T1000 (cell line): ENCODE results near the gene FAM200B.

ENCODE experiments used
- DNase-seq: peaks from one replicate; lab custom pipeline; 2025; ENCODE audit warnings: mixed read lengths; lab: John Stamatoyannopoulos, UW

The FAM200B gene

DNA sequence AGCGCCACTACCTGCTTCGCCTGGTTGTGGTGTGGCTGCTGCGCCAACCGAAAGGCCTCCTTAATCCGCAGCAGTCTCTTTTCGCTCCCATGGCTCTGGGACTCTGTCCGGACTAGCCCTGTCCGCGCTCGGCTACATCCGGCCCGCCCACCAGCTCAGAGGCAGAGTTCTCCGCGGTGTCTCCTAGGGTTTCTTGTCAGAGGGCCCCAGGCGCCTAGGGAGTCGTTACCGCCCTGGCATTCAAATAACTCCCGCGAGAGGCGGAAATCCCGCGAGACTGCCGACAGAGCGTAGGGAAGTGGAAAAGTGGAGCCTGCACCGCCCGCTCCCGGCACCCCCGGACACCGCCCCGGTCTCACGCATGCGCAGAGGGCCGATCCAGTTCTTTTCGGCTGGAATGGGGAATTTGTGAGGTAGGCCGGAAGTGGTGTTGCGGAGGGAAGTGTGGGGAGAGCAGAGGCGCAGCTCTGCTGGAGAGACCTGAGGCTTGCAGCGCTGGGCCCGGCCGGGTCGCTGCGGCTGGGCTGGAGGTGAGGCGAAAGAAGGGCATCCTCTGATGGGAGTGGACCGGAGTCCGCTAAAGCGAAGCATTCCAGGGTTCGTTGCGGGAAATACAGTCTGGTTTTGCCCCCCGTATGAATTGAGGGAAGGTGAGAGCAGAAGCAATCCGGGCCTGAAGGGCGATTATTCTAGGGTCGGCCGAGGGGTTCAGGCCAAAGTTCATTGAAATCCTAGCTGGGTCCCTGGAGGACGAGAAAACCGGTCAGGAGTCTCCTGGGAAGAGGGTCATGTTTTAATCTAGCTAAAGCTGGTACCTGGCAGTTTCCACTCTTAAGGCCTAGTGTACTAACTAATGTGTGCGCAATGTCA, at the start of gene FAM200B:
Gene FAM200B (plus strand): TSS at position 456 of the 870 bp plus-strand sequence. CDS start 5,151 bp downstream, outside the sequence.
- DNase-seq, result peak; percentile 100

DNA sequence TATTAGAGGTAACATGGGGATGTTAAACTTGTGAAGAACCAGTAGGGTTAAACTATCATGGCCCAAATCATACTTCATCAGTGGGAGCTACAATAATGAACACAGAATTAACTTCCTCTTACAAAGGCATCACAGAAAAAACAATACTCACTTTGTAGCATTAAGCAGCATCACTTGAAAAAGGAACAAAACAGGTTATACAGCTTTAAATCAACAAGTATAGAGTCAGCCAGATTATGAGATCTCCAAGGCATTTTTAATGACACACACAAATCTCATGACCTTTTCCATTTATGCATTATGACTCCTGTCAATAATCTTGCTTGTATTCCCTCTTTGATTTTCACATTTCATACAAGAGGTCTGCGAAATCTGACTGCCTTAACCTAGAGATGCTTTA, 44.8 kb upstream of the FAM200B start:
- DNase-seq, result no peak

DNA sequence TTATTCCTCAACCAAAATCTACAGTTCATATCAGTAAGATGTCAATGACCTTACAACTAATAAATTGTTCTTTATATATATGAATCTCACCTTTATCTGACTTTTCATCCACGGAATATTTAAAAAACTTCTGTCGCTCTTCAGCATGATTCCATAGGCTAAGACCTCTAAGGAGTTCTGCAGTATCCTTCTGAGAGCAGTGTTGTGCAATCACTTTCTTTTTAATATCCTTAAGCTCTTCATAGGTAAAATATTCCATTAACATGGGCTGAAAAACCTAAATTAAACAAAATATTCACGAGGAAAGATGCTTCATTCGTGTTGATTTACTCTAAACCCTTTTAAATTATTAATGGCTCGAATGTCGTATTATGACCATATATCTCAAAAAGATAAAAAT, 43.2 kb upstream of the FAM200B start:
- DNase-seq, result no peak

DNA sequence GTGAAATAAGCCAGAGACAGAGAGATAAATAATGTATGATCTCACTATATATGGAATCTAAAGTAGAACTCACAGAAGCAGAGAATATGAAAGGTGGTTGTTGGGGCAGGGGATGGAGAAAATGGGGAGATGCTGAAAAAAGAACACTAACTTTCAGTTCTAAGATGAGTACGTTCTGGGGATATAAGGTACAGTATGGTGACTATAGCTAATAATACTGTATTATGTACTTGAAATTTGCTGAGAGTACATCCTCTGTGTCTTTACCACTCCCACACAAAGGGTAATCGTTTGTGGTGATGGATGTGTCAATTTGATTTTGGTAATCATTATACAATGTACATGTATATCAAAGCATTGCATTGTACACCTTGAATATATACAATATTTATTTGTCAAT, 33.0 kb upstream of the FAM200B start:
- DNase-seq, result no peak

DNA sequence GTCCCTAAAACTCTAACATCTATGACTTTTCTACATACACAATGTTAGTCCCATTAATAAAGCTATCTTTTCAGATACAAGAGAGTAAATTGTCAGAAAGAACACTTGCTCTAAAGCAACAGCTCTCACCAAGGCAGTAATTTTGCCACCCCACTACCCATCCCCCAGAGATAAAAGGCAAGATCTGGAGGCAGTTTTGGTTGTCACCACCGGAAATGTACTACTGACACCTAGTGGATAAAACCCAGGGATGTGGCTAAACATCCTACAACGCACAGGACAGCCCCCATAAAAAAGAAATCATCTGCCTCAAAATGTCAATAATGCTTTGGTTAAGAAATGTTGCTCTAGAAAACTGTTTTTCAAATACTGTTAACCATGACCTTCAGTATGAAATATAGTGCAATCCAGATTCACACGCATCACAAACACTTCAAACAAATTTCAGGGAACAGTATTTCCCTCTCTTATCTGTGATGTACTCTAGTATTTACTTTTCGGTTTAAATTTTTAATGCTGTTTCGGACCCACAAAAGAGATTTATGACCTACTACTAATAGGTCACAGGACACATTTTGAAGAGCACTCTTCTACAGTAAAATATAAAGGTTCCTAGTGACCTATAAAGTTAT, 31.6 kb upstream of the FAM200B start:
- no peak for DNase-seq

DNA sequence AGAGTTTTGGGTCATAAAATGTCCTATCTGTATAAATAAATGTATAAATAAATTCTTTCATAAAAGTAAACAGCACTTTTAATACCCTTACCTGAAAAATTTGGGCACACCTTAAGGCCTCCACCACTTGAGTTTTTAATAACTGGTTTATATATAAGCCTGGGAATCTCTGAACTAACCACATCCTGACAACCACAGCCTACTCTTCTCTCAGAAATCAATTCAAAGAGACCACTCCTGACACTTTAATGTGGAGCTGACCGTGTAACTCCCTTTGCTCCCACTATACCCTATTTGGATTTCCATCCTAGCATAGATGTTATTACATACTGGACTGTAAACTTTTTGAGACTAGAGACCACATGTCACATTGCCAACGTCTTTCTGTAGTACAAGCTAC, 30.0 kb upstream of the FAM200B start:
- no peak for DNase-seq

DNA sequence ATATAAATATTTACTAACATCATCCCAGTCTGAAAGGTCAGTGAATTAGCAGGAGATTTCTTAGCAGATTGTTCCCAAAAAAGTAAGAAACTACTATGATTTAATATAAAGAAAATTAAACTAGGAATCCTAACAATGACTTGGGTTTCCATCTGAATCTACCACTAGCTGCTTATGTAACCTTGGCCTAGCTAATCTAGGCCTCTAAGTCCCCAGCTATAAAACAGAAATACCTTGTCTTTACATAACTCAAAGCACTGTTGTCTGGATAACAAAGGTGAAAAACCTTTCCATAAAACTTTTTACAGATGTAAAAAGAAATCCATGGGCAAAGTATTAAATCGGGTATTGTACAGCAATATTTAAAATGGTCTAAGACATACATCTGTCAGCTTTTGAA, 29.4 kb upstream of the FAM200B start:
- DNase-seq, result no peak

DNA sequence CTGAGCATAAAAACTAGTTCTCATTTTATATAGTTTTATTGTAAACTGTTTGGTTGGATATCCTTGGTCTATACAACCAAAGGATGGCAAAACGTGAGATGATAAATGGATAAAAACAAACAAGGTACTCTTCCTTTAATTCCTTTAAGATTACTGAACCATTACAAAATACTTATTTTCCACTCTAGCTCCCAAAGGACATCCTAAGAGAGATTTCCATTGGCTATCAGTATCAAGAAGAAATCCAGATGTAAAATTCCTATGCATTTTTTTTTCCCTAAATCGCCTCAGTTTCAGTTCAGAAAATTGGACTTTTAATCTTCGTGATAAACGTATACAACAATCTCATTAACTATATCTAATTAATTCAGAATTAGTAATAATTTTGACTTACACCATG, 28.8 kb upstream of the FAM200B start:
- no peak for DNase-seq

DNA sequence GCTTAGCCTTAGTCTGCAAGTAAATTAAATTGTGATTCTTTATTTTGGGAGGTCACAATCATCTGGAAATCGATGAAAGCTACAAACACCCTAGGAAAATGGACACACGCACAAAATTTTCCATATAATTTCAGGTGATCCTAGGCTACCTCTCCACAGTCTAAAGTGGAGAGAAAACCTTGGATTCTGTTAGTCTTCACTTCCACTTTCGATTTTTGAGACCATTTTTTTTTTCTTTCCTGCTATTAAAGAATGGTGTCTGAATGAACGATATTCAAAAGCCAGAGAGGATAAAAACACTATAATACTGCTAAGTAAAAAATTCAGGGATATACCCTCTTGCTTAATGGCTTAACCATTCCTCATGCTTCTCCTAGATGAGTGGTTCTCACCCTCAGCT, 28.2 kb upstream of the FAM200B start:
- DNase-seq, result no peak

DNA sequence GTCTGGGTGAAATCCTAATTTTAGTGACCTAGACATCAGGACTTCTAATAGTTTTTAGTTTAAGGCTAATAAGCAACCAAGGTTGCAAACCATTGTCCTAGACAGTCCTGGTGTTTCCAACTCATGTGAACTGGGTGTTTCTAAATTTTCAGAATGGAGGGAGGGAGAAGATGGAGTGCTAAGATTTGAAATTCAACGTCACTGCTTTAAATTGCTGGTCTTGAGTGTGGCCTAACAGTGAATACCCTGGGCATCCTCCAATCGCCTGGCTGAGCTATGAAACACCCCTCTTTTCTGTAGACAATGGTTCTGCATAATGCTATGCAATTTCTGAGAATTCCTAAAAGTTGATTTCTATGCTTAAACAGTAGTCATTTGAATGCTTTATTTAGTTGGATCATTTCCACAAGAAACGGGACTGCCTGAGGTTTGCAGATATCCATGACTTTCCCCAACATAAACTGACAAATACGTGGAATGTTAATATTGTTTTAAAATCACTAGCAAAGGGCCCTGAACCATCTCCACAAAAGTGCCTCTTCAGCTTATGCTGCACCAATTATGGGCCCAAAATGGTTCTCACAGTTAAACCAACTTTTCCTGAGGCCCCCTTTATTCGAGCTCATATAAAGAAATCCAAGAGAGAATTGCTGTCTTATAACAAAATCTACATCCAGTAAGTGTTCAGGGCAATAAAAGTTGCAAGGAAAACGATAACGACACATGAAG, 27.6 kb upstream of the FAM200B start:
- DNase-seq, result no peak

DNA sequence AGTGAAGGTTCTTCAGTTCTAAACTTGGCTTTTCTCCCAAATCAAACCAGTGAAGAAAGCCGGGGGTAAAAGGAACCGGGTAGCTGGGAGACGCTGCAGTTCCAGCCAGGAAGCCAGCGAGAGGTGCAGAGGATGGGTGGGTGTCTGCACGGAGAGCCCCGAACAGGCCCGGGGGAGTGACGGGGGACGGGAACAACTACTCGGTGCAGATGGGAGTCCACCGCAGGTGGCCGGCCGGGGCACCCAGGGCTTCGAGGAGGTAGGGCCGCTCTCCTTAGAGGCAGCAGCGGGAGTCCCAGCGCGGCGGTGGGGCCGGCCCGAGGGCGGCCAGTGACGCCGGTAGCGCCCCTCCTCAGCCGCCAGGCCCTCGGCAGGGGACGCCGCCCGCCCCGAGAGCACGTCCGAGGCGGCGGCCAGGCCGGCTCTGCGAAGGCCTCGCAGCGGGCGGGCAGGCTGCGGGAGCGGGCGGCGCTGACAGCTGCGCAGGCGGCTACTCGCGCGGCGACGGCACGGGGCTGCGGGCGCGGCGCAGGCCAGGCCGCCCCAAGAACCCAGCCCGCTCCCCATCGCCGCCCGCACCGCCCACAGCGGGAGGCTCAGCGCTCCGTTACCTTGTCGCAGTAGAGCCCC, 26.9 kb upstream of the FAM200B start:
- DNase-seq, result peak; percentile 45

DNA sequence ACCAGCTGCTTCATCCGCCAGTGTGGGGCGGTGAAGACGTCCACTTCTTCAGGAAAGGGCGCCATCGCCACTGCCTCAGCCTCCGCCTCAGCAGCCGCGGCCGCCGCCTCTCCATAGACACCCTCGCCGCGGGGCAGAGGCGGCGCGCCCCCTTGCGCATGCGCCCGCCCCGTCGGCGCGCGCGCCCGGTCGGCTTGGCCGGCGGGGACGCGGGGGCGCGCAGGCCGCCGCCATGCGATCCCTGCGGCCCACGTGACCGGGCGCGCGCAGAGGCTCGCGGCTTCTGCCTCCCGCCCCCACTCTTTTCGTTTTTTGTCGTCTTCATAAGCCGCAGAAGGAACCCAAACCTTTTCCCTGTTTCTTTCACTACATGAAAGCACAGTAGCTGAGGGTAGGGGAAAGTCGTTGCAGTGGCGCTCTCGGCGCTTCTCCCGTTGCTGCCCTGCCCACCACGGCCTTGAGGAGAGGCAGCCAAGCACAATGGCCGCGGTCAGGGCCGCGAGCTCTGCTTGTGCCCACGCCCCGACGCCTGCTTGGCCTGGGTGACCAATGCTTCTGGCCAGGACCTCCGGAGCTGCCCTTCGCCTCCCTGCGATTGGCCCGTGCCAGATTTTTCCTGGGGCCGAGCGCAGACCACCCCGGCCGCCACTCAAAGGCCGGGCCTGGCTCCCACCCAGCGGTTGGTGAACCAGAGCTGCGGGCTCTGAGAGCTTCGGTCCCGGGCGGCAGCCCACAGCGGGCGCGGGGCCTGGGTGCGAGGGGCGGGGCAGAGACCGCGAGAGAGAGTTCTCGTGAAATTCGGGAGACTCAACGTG, 26.2 kb upstream of the FAM200B start, which contains the start of gene FBXL5:
Gene FBXL5 (minus strand): TSS at position 135 of the 815 bp plus-strand sequence. CDS start 70 bp downstream, at position 65.
- peak; percentile 87 for DNase-seq

DNA sequence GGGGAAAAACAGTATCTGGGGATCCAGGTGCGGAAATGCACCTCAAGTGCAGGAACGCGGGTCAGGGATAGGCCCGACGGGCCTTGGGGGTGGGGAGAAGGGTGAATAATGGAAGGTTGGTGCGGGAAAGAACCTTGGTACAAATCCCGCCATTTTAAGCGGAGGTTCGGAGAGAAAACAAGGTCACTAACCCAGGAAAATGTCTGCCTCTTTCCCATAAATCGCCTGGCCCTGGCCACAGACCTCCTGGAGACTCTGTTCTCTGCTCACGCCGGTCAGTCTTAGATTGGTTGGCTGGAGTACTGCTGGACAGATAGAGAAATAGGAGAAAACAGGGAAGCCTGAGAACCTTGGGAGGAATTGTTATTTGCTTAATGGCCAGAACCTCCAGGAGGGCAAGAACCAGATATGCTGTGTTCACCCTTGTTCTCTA, 25.6 kb upstream of the FAM200B start:
- no peak for DNase-seq

DNA sequence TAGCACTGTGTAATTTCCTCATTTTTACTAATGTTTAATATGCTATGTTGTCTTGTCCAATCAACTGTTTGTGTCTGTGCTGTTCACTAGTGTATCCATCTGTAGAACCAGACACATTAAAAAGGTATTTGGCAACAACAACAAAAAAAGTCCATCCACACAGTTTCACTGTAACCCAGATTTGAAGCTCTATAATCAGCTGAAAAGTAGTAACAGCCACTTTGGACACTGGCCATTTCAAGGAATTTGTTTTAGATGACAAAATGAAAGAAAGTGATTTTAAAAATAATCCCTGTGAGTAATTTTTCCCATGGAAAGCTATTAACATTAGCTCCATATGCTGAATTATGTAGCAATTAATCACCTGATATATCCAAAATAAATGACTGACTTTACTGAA, 24.3 kb upstream of the FAM200B start:
- no peak for DNase-seq

DNA sequence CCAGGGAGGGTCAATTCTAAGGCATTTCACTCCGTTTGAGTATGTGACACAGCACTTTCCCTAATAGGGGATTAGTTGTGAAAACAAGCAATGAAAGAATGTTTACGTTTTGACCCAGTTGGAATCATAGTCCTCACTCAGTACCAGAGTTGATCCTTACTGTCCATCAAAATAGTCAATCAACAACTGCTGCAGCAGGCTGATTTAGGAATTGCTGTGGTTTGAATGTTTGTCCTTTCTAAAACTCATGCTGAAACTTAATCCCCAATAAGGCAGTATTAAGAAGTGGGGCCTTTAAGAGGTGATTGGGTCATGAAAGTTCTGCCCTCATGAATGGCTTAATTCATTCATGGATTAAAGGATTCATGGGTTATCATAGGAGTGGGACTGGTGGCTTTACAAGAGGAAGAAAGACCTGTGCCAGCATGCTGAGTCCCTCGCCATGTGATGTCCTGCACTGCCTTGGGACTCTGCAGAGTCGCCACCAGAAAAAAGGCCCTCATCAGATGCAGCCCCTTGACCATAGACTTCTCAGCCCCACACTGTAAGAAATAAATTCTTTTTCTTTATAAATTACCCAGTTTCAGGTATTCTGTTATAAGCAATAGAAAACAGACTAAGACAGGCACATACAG, 23.4 kb upstream of the FAM200B start:
- no peak for DNase-seq

DNA sequence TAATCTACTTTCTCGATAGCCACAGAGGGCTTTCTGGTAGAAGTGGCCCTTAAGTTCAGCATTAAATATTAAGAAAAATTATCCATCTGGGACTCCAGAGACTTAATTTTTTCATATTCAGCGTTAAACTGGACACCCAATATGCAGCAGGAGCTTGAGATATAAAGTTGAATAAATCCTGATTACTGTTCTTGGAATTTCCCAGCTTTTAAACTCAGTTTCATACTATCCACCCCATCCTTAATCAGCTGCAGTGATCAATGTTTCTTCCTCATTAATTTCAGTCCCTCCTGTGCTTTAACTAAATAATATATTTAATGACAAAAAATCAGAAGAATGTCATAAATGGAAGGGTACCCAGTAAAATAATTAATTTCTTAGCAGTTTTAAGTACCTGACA, 22.8 kb upstream of the FAM200B start:
- no peak for DNase-seq

DNA sequence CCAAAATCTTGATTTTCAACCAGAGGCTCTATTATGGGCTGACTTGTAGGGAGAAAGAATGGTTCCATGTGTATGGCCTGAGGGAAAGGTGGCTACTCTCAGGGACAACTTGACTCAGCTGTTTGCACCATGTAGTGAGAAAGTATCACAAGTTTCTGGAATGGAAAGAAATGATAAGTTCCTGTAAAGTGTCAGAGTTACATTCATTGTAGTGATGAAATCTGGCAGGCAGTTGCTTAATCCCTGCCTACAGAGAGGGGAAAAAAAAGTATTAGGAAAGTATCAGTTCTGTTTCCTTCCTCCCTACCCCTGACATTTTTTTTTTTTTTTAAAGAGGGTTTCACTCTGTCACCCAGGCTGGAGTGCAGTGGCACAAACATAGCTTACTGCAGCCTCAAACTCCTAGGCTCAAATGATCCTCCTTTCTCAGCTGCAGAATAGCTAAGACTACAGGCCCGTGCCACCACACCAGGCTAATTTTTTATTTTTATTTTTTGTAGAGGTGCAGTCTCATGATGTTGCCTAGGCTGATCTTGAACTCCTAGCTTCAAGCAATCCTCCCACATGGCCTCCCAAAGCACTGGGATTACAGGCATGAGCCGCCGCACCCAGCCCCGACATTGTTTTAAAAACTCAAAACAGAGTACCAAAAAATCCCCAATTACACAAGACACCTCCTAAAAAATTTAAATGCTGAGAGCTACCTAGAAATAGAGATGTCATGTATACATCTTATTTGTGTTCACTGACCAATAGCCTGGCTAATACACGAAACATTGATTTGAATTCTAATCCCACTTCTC, 21.7 kb upstream of the FAM200B start:
- no peak for DNase-seq

DNA sequence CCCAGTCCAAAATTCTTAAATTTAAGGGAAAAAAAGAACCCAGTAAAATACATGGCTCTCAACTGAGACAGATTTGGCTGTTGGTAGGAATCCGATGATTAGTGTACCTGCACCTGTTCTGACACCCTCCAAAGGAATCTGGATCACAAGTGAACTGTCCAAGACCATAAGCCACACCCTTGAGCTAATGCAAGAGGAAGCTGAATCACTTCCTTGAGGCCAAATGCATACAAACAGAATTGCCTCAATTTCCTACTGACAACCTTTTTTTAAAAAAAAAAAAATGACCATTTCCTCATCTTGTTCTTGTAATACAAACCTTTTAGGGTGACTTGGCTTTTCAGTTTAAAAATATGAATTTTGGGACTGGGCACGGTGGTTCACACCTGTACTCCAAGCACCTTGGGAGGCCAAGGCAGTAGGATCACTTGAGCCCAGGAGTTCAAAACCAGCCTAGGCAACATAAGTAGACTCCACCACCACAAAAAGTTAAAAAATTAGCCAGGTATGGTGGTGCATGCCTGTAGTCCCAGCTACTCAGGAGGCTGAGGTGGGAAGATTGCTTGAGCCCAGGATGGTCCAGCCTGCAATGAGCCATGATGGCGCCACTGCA, 15.8 kb upstream of the FAM200B start:
- no peak for DNase-seq

DNA sequence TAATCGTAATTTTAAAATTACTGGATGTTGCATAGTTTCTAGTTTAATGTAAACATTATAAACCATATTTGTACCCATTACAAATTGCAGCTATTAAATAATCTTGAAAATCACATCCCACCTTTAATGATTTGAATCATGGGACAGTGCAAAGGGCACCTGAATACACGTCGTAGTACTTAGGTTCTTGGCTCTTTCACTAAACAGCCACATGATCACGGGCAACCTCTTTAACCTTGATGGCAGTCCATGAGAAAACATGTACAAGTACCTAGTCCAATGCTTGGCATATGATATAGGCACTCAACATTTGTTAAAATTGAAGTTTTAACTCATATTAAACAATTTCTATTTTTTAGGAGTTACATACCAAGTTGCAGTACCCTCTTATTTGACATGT, 14.6 kb upstream of the FAM200B start:
- no peak for DNase-seq
